Measurements from ENCODE around the gene DIP2A.

DNA sequence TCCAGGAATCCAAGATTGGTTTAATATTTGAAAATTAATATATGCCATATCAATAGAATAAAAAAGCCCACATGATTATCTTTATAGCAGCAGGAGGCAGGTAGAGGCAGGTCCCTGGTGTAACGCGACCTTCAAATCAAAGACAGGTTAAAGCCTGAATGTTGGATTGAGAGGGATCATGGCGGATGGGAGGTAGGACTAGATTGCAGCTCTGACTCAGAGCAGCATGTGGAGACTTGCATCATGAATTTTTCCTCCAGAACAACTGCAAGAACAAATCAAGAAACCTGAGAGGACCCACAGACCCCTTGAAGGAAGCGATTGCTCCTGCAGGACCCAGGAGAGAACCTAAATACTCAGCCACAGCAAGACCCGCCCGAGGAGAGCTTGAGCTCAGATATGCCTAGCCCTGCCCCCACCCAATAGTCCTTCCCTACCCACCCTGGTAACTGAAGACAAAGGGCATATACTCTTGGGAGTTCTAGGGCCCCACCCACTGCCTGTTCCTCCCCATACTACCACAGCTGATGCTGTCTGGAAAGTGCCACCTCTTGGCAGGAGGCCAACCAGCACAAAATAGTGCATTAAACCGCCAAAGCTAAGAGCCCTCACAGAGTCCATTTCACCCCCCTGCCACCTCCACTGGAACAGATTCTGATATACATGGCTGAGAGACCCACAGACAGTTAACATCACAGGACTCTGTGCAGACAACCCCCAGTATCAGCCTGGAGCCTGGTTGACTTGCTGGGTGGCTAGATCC lies 126.7 kb downstream of the DIP2A start:
- TF ChIP-seq, protein P1, sequence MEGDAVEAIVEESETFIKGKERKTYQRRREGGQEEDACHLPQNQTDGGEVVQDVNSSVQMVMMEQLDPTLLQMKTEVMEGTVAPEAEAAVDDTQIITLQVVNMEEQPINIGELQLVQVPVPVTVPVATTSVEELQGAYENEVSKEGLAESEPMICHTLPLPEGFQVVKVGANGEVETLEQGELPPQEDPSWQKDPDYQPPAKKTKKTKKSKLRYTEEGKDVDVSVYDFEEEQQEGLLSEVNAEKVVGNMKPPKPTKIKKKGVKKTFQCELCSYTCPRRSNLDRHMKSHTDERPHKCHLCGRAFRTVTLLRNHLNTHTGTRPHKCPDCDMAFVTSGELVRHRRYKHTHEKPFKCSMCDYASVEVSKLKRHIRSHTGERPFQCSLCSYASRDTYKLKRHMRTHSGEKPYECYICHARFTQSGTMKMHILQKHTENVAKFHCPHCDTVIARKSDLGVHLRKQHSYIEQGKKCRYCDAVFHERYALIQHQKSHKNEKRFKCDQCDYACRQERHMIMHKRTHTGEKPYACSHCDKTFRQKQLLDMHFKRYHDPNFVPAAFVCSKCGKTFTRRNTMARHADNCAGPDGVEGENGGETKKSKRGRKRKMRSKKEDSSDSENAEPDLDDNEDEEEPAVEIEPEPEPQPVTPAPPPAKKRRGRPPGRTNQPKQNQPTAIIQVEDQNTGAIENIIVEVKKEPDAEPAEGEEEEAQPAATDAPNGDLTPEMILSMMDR (IDR thresholded peaks at IDR 0.05; ENCODE audit: poor library complexity, severe bottlenecking), result no peak
- TF ChIP-seq EZH2 (IDR thresholded peaks at IDR 0.05; ENCODE audit: borderline replicate concordance, insufficient read depth, low read length, poor library complexity, severe bottlenecking) (no peak), MXI1 (conservative IDR thresholded peaks at IDR 0.05; ENCODE audit: poor library complexity, severe bottlenecking) (no peak), EP300 (conservative IDR thresholded peaks at IDR 0.05; ENCODE audit: poor library complexity, severe bottlenecking) (no peak), POLR2AphosphoS5 (IDR thresholded peaks at IDR 0.05) (no peak), TAF1 (IDR thresholded peaks at IDR 0.05; ENCODE audit: low read depth) (no peak)
